ENCODE measurements around the gene SLC25A28.
"Not testable (repeated sequence)": the region's sequence is repeated elsewhere in the genome, so short reads cannot be mapped to it uniquely, and the experiment has no call there.

SLC25A28 gene

GRCh38 chr10:99628923-99629624 lies 8.8 kb upstream of the SLC25A28 start:
- DNase-seq: no peak

GRCh38 chr10:99625124-99625523 lies 4.9 kb upstream of the SLC25A28 start:
- not testable (repeated sequence) for DNase-seq

DNA sequence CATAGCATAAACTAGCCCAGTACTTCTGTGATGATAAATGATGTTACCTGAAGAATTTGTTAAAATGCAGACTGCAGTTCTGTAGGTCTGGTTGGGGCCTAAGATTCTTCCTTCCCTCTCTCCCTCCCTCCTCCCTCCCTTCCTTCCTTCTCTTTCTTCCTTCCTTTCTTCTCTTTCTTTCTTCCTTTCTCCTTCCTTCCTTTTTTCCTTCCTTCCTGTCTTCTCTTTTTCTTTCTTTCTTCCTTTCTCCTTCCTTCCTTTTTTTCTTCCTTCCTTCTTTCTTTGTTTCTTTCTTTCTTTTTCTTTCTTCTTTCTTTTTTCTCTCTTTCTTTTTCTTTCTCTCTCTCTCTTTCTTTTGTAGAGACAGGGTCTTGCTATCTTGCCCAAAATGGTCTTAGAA lies 3.7 kb upstream of the SLC25A28 start:
- DNase-seq: no peak

- DNase-seq: no peak
Observed at GRCh38 chr10:99621454-99622251, 1.4 kb upstream of the SLC25A28 start.

- peak; percentile 74 for DNase-seq
Observed at GRCh38 chr10:99620711-99621453, 643 bp upstream of the SLC25A28 start.

DNA sequence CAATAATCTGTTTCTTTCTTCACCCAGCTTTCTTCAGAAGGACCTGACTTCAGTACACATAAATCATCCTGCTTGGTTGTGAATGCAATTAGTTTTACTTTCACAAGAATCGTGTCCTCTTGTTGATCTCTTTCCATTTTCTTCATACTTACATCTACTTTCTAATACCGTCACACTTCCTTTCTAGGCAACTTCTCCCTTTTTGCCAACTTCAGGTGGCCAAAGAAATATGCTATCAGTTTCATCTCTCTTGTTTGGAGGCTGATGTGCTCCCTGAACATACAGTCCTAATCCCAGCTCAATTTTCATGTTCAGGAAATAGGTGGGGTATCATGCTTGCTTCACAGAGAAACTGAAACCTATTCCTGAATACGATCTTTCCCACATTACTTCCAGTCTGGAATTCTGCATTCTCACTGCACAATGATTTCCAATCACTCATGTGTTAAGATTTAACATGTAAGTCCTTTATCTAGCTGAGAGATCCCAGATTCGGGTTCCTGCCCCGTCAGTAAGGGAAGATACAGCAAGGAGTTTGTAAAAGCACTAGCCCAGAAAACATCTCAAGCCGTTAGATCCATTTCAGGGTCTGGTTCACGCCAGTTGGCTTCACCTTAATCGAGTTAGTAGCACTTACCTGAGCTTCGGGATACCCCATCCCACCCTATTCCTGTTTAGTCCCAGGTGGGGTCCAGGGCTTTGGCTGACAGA lies 994 bp downstream of the SLC25A28 start:
- DNase-seq: no peak

- DNase-seq: no peak
Observed at GRCh38 chr10:99617696-99618095, 2.5 kb downstream of the SLC25A28 start.

DNA sequence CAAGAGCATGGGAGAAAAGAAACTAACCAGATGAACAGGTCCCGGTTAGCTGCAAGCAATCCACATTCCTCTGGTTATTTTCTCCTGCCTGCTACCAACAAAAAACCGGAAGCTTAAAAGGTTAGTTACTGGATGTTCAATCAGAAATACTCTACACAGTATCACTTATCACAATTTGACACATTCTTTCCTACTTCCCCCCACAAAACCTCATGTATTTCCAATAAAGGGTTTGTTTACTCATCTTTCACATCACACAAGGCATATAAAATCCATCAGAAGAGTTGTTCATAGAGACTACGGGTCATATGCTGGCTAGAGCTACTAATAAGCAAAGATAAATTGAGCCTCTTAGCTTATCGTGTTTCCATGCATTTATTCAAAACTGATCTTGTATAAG lies 4.8 kb downstream of the SLC25A28 start:
- DNase-seq: no peak

- no peak for DNase-seq
Observed at GRCh38 chr10:99612167-99612831, 7.9 kb downstream of the SLC25A28 start.

DNA sequence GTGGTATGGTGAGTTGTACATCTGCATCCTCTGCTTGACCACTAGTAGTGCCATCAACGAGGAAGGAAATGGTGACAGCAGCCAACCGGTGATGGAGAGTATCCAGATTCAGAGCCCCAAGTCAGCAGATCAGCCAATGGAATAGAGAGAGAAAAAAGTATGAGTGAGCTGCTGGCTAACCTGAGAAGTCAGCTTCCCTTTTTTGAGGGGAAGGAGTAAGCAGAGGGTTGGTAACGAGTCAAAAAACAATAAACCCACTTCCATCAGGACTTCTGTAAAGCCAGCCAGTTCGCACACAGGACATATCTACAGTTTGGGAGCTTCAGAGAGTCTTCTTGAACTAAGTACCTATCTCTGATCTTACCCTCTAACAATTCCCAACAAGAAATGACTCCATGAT lies 8.9 kb downstream of the SLC25A28 start:
- no peak for DNase-seq

DNA sequence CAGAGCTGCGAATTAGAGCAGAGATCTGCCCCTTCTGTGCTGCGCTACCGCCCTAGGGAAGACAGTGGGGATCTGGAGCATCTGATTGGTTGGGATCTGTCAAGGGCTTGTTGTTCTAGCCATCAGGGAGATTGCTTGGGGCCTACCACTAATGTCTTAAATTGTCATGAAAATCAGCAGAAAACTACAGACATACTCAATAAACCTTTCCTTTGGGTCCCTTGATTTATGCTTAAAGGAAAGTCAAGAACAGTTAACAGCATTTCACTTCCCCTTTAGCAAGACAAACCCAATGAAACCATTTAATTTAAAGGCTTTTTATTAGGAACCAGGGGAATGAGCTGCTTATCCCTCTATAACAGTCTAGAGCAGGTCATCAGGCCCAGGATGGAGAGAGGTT lies 10.0 kb downstream of the SLC25A28 start:
- DNase-seq: no peak

- DNase-seq: no peak
Observed at GRCh38 chr10:99609186-99609585, 11.1 kb downstream of the SLC25A28 start.

DNA sequence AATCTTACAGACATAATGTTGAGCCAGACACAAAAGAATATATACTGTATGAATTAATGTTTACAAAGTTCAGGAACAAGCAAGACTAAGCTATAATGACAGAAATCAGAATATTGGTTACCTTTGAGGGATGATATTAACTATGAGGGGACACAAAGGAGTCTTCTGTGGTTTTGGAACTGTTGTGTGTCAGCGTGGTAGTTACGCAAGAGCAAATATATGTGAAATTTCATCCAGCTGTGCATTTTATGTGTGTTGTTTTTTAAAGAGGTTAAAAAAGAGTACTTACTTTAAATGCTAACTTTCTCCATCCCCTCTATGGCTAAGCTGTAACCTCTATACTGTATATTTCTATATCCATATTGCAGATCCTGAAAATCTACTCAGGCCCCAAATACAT lies 14.9 kb downstream of the SLC25A28 start:
- DNase-seq: no peak

DNA sequence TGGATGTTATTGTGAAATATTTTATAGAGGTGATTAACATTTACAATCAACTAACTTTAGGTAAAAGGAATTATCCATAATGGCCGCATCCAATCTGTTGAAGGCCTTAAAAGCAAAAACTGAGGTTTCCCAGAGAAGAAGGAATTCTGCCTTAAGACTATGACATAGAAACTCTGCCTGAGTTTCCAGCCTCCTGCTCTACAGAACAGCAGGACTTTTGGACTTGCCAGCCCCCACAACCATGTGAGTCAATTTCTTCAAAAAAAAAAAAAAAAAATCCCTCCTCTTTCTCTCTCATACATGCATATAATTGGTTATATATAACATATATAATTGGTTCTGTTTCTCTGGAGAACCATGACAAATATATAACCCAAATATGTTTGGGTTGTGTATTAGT lies 15.4 kb downstream of the SLC25A28 start:
- no peak for DNase-seq

- DNase-seq: no peak
Observed at GRCh38 chr10:99598781-99599509, 21.3 kb downstream of the SLC25A28 start.

DNA sequence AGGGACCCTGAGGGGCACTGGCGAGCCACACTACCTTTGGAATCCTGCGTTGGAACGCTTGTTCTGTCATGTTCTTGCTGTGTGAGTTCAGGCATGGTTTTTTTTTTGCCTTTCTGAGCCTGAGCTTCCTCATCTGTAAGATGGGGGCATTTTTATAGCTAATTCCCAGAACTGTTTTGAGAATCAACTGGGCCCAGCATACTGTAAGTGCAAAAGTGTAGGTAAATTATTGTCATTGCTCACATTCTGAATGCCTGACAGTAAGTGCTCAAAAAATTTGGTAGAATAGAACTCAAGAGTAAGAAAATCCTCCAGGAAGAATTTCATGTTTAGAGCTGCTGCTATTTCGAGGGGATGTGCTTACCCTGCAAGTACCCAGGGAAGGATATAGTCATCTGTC lies 22.2 kb downstream of the SLC25A28 start:
- DNase-seq: no peak

GRCh38 chr10:99596708-99597107 lies 23.5 kb downstream of the SLC25A28 start:
- DNase-seq: not testable (repeated sequence)

GRCh38 chr10:99595770-99596465 lies 24.3 kb downstream of the SLC25A28 start:
- DNase-seq: no peak

DNA sequence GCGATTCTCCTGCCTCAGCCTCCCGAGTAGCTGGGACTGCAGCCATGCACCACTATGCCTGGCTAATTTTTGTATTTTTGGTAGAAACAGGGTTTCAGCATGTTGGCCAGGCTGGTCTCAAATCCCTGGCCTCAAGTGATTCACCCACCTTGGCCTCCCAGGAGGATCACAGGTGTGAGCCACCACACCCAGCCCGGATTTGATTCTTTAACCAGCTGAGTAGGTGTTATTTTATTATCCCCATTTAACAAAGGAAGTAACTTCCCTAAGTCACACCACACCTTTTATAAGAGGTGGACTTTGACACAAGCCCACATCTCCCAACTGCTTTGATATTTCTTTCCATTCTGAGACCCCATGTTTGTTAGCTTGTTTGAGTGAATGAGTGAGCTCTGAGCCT lies 25.0 kb downstream of the SLC25A28 start:
- DNase-seq: no peak

DNA sequence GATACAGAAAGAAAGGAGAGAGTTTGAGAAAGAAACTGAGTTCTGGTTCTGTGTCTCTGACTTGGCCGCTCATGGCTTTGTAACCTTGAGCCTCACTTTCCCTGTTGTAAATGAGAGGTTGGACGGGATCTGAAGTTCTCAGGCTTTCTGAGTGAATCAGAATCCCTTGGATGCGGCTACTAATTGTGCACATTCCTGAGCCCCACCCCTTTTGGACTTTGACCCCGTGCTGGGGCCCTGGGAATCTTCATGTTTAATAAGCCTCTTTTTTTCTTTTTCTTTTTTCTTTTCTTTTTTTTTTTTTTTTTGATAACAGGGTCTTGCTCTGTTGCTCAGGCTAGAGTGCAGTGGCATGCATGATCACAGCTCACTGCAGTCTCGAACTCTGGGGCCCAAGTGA lies 26.9 kb downstream of the SLC25A28 start:
- no peak for DNase-seq

DNA sequence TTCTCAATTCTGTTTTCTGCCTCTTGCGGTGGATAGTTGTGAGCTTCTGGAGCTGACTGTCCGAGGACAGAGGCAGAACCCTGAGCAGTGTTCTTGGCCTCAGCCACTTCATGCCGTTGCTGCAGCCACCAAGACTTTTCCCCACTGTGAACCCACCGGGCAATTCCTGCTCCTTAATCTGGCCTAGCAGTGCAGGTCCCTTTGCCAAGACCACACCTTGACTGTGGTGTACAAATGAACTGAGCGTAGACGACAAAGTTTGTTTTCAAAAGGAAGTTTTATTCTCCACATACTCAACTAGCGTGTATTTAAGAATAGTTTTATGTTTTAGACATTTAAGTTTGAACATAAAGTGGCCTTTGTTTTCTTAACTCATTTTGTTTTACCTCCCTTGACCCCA lies 29.4 kb downstream of the SLC25A28 start:
- DNase-seq: no peak

Data from activated CD4-positive, alpha-beta T cell treated with anti-CD3 and anti-CD28 coated beads for 1 hour (primary cell).